GM12865 (cell line): ENCODE data around the gene PID1.

Source experiments
- DNase-seq: peaks from one replicate; pipeline ENCODE4 v3.0.0; 2010; ENCODE audit warnings: low read depth
- H3K4me3 ChIP-seq: 2 replicates; pipeline ENCODE4 v1.5.1; 2011; ENCODE audit warnings: mild to moderate bottlenecking, low read depth, low read length, control low read depth
- TF ChIP-seq, protein P1 (sequence below): IDR thresholded peaks from 2 replicates; pipeline ENCODE4 v1.5.1; 2011; ENCODE audit warnings: low read length, control low read depth, low read depth, inconsistent platforms; ENCODE audit not compliant: insufficient read depth; ENCODE audit errors: missing control alignments

Gene PID1

DNA sequence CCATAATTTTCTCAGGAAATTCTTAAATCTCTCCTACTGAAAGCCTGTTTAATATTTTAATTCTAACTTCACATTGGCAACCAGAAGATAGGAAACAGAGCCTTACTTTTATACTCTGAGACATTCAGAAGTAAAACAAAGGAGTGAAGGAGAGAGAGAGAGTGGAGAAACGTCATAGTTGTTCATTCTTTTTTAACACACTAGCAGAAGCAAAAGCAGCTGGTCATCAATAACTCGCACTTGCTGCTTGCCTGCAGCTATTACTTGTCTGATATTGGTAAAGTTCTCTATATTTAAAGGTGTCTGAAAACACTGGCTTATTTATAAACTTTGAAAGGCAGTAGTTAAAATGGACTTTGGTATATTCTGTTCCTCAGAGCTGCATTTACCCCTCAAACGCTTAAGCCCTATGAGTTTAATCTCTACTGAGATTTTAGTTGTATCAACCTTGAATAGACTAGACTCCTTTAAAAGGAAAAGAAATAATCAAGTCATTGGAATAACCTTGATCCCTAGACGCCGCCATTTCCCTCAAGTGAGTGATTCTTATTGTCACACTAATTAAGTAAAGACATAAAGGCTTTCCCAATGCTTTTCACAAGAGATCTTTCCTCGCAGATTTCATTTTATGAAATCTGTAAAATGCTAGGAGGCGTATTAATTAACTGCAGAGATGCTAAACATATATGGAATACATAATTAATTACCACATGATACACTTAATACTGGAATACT lies 182.0 kb downstream of the PID1 start:
- TF ChIP-seq, protein P1, sequence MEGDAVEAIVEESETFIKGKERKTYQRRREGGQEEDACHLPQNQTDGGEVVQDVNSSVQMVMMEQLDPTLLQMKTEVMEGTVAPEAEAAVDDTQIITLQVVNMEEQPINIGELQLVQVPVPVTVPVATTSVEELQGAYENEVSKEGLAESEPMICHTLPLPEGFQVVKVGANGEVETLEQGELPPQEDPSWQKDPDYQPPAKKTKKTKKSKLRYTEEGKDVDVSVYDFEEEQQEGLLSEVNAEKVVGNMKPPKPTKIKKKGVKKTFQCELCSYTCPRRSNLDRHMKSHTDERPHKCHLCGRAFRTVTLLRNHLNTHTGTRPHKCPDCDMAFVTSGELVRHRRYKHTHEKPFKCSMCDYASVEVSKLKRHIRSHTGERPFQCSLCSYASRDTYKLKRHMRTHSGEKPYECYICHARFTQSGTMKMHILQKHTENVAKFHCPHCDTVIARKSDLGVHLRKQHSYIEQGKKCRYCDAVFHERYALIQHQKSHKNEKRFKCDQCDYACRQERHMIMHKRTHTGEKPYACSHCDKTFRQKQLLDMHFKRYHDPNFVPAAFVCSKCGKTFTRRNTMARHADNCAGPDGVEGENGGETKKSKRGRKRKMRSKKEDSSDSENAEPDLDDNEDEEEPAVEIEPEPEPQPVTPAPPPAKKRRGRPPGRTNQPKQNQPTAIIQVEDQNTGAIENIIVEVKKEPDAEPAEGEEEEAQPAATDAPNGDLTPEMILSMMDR, result no peak
- no peak for DNase-seq

DNA sequence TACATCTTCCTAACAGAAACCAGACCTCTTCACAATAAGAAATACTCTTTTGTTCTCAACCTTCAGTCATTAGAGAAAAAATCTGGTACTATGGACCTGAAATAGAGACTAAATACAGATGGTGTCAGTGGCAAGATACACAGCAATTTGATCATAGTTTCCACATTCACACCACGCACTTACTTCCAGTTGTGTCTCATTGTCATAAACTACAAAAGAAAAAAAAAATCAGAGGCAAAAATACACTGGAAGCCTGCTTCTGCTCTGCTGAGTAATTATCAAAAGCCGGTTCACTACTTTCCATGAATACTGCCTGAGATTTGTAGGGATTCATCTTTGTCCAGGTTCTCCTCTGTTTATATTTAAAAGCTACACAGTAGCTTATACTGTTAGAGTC lies 182.6 kb downstream of the PID1 start:
- DNase-seq, result no peak
- no peak overlapping the region for H3K4me3 ChIP-seq
- TF ChIP-seq, protein P1, result no peak

More for the DNA sequence above, 182.0 kb downstream of the PID1 start:
- no peak overlapping the region for H3K4me3 ChIP-seq

DNA sequence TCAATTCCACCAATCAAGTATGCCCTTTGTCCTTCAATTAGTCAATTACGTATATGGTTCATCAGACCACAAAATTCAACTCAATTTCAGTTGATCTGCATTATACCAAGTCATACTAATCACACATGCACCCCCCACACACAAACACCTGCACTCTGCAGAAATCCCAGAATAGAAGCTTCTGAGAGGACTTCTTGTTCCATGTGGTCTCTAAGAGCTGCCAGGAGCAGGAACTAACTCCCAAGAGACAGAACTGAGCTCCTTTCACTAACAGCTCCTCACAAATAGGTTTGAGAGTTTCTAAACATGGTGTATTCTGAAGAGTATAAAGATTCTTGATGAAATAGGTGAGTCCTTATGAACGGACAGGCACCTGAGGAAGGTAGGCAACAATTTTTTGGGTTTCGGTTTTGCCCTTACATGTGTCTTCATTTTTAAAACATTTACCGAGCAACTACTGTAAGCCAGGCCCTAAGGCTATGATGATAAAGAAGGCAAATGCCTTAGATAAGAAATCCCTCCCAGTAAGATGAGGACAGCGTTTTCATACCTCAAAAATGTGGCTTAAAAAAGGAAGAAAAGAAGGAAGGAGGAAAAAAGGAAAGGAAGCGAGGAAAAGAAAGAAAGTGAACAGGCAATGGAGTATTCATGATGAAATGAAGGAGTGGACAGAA lies 183.1 kb downstream of the PID1 start:
- H3K4me3 ChIP-seq, result no peak overlapping the region
- no peak for DNase-seq
- TF ChIP-seq, protein P1, result no peak

DNA sequence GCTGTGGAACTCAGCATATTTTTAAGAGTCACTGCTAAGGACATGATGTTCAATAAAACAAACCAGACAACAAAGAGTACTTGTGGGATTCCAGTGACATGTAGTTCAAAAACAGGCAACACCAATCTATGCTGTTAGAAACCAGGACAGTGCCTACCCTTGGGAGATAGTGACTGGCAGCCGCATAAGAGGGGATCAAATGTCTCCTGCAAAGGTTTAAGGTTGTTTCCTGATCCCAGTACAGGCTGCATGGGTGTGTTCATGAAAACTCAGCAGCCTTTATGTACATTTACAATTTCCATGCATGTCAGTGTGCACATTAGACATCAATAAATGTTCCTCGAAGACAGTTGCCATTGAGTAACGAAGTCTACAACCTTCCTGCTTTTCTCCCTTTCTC lies 183.8 kb downstream of the PID1 start:
- no peak for DNase-seq
- TF ChIP-seq, protein P1, result no peak
- no peak overlapping the region for H3K4me3 ChIP-seq

DNA sequence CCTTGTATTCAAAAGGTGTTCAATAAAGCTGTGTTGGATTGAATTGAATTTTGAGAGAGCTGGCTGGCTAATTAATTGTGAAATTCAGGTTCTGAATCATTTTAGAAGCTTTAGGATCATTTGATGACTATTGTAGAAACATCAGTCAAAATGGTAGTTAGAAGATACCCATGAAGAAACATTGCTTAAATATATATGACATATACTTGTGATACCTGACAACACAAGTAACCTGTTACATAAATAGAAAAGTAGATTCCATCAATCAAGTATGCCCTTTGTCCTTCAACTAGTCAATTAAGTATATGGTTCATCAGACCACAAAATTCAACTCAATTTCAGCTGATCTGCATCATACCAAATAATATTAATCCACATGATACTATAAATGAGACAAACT lies 185.6 kb downstream of the PID1 start:
- H3K4me3 ChIP-seq, result no peak overlapping the region
- TF ChIP-seq, protein P1, result no peak
- DNase-seq, result no peak

DNA sequence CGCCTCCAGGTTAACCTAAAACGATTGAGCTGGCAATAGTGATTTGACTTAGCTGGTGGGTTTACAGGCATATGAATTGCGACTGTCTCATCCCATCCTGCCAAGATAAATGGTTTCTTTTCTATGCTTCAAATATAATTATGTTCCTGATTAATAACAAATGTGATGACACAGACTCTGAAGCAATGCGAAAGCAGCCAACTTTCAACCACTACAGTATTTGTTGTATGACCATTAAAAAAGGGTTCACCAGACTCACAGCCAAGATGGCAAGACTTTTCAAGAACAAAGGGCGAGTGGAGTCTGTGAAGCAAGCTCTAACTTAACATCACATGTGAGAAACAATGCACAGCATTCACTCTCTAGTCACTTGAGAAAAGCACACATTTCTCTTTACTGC lies 186.6 kb downstream of the PID1 start:
- no peak for DNase-seq
- TF ChIP-seq, protein P1, result no peak
- no peak overlapping the region for H3K4me3 ChIP-seq
